Bronchial epithelial cell (primary cell): ENCODE measurements around the gene F5. TPM values are rescaled to one million over a fixed set of nuclear protein-coding genes. Genes with fewer than 3 reads are reported as not detected.
A peak's percentile ranks its signal among the peaks of the same experiment; 100 is the strongest.

Source experiments
- DNase-seq: peaks from one replicate; pipeline ENCODE4 v3.0.0-alpha.2; 2010; ENCODE audit warnings: low read depth
- FAIRE-seq: peaks from 2 replicates; lab custom pipeline; 2011; peaks lifted over from hg19 to GRCh38; lab: Jason Lieb, UNC
- H3K27me3 ChIP-seq: 2 replicates; pipeline ENCODE4 v1.5.1; 2011; ENCODE audit warnings: low read length; ENCODE audit not compliant: control insufficient read depth, insufficient read depth
- H3K36me3 ChIP-seq: 2 replicates; pipeline ENCODE4 v1.5.1; 2011; ENCODE audit warnings: low read length; ENCODE audit not compliant: control insufficient read depth, insufficient read depth
- H3K4me3 ChIP-seq: 2 replicates; pipeline ENCODE4 v1.5.1; 2011; ENCODE audit warnings: mild to moderate bottlenecking, low read depth, low read length, control low read depth
- total RNA-seq: library from RNA; depleted of rRNA; stranded (reverse); fragments of >200 nt; gene quantifications from 2 replicates; pipeline ENCODE4 v1.2.1, GENCODE V29; 2014
- TF ChIP-seq, protein P1 (sequence below): IDR thresholded peaks from 2 replicates; pipeline ENCODE4 v1.5.1; 2011; ENCODE audit warnings: mild to moderate bottlenecking, moderate library complexity, low read length, control low read depth, inconsistent platforms; ENCODE audit not compliant: insufficient read depth, severe bottlenecking

The F5 gene
- total RNA-seq, 1 donor from 2014 or later: not detected

- DNase-seq (no peak), FAIRE-seq (no peak)
- TF ChIP-seq, protein P1, sequence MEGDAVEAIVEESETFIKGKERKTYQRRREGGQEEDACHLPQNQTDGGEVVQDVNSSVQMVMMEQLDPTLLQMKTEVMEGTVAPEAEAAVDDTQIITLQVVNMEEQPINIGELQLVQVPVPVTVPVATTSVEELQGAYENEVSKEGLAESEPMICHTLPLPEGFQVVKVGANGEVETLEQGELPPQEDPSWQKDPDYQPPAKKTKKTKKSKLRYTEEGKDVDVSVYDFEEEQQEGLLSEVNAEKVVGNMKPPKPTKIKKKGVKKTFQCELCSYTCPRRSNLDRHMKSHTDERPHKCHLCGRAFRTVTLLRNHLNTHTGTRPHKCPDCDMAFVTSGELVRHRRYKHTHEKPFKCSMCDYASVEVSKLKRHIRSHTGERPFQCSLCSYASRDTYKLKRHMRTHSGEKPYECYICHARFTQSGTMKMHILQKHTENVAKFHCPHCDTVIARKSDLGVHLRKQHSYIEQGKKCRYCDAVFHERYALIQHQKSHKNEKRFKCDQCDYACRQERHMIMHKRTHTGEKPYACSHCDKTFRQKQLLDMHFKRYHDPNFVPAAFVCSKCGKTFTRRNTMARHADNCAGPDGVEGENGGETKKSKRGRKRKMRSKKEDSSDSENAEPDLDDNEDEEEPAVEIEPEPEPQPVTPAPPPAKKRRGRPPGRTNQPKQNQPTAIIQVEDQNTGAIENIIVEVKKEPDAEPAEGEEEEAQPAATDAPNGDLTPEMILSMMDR: no peak
- no peak overlapping the region for H3K4me3 ChIP-seq
- no peaks in the 10 kb centered on the region for H3K27me3 ChIP-seq
- H3K36me3 ChIP-seq: peaks cover 4% of the 10 kb centered on the region
Observed at GRCh38 chr1:169472738-169473137, 113.5 kb downstream of the F5 start.

DNA sequence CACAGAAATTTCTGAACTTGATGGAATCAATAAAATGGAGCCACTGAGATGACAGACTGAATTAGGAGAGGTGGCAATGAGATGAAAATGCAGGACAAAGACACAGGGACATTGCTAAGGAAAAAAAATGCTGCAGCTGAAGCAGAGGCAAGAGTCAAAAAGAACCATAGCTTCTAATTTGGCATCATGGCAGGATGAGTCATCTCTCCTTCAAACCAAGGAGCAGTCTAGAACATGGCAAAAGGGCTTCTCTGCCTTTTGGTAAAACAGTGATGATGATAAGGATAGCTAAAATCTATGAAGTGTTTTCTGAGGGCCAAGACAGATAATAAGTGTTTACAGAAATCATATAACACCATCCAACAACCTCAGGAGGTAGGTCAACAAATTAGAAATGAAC is 117.3 kb downstream of the F5 start:
- Histone ChIP-seq H3K27me3 (no peaks in the 10 kb centered on the region), H3K4me3 (no peak overlapping the region), H3K36me3 (peaks cover 2% of the 10 kb centered on the region)
- DNase-seq (peak; percentile 18), FAIRE-seq (no peak)
- TF ChIP-seq, protein P1: no peak

GRCh38 chr1:169466259-169467230 is 119.7 kb downstream of the F5 start:
- DNase-seq: peak; percentile 47
- TF ChIP-seq, protein P1: peak; percentile 14
- FAIRE-seq: no peak
- Histone ChIP-seq H3K27me3 (no peaks in the 10 kb centered on the region), H3K36me3 (peaks cover 2% of the 10 kb centered on the region), H3K4me3 (no peak overlapping the region)

GRCh38 chr1:169465281-169465680 is 121.0 kb downstream of the F5 start:
- DNase-seq (no peak), FAIRE-seq (no peak)
- Histone ChIP-seq H3K27me3 (no peaks in the 10 kb centered on the region), H3K36me3 (peaks cover 2% of the 10 kb centered on the region), H3K4me3 (no peak overlapping the region)
- TF ChIP-seq, protein P1: no peak

Other genes with a start within 250 kb of the F5 start
- gene NME7, start 218.7 kb downstream of the F5 start, total RNA-seq: 7.7 and 11.6 TPM in 2 replicates
- gene BLZF1, start 218.3 kb downstream of the F5 start, total RNA-seq: 23.4 and 31.1 TPM in 2 replicates
- gene CCDC181, start 159.0 kb downstream of the F5 start, total RNA-seq: 0.26 TPM in 1 of 2 replicates, not detected in the other
- 11.9 and 16.8 TPM in 2 replicates for gene SLC19A2, start 100.5 kb downstream of the F5 start, total RNA-seq
- not detected in 2 replicates for gene SELP, start 43.6 kb upstream of the F5 start, total RNA-seq
- not detected in 2 replicates for gene SELL, start 125.1 kb upstream of the F5 start, total RNA-seq
- gene SELE, start 147.6 kb upstream of the F5 start, total RNA-seq: not detected in 2 replicates
- 4.7 and 4.9 TPM in 2 replicates for gene METTL18, start 208.4 kb upstream of the F5 start, total RNA-seq